HG02943 (cell line): ENCODE measurements around the gene AKT2.

Experiments
- ATAC-seq: cut with Tn5 transposase; IDR thresholded peaks from one replicate; pipeline ENCODE4 v1.9.1; 2021; ENCODE audit warnings: mild to moderate bottlenecking, low read depth, moderate library complexity; ENCODE audit not compliant: unreplicated experiment

The AKT2 gene

DNA sequence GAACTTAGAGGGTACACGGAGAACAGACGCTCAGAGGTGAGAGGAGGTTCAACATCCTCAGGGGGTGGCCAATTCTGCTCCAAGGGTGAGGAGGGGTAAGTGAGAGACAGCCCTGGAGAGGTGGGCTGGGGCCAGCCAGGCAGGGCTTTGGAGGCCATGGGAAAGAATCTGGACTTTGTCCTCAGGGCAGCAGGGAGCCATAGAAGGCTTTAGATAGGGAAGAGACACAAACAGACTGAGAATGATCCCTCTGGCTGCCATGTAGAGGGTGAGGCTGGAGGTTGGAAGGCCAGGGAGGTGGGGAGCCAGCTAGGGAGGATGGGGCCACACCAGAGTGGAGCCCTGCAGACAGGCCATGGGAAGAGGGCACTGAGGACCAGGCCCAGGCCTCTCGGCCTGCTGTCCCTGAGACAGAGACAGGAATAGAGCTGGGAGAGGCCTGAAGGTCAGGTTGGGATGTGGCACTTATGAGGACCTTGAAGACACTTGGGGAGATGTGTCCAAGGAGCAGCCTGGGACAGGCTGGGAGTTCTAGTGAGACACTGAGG, 29.5 kb downstream of the AKT2 start:
- ATAC-seq = no peak

DNA sequence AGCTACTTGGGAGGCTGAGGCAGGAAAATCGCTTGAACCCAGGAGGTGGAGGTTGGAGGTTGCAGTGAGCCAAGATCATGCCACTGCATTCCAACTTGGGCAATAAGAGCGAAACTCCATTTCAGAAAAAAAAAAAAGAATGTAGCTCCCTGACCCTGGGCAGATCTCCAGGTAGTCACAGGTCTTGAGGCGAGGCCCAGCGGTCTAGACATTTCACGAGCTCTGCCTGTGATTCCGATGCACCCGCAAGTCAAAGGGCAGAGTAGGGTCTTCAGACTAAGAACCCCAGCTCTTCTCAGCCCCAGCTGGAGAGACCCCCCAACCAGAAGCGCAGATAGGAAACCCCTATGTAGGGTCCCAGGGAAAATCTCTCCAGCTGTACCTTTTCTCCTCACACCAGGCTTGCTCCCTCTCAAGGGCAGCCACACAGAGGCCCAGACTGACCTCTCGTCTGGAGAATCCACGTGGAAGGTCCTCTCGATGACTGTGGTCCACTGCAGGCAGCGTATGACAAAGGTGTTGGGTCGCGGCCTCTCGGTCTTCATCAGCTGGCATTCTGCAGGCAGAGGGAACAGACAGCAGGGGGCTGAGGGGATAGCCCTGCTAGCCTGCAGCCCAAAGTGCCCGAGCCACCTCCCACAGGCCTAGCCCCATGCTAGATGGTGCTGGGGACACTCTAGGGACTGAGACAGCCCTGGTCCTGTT, 30.3 kb downstream of the AKT2 start:
- no peak for ATAC-seq

DNA sequence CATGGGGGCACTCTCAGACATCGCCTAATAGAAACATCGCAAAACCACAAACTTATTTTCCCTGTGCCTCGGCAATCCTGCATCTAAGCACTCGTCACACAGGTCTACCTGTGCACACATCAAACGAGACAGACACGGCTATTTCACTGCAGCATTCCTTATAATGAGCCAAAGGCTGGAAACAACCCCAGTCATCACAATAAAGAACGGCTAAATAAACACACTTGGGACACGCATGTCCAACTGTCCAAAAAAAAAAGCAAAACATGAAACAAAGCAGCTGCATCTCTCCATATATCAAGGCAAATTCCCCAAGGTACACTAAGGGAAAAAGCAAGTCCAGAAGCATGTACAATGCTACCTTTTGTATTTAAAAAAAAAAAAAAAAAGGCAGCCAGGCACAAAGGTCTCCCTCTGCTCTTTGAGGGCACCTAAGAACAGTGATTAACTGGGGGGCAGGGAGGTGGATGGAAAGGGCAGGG, 31.5 kb downstream of the AKT2 start:
- ATAC-seq = no peak

DNA sequence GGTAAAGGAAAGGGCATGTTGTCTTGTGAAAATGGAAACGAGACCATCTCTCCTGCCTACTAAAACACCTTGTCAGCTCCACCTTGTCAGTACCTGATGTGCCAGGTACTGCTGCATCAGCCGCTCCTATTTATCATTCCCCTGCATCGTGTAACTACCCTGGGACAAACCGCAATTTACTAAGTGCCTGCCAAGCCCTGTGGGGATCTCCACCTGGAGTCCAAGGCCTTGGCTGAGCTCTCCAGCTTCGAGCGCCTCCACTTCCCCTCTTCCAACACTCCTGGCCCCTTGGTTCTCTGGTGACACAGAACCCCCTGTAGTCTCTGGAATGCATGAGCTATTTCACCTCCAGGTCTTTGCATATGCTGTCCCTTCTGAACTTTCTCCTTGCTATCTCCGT, 32.8 kb downstream of the AKT2 start:
- no peak for ATAC-seq

DNA sequence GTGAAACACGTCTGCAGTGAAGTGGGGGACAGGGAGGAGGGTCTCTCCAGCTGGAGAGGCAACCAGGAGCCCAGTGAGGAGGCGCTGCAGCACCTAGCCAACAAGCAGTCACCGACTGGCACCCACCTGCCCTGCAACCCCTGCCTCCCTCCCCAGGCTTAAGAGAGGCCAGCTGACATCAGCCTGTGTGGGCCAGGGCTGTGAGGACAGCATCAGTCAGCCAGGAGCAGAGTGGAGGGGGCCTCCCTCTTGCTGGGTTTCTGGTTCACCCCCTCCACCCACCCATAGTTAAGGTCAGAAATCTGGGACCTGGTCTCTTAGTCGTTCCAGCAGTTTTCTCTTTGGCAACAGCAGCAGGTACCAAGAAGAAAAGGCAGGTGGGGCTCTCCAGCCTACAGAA, 33.2 kb downstream of the AKT2 start:
- no peak for ATAC-seq

DNA sequence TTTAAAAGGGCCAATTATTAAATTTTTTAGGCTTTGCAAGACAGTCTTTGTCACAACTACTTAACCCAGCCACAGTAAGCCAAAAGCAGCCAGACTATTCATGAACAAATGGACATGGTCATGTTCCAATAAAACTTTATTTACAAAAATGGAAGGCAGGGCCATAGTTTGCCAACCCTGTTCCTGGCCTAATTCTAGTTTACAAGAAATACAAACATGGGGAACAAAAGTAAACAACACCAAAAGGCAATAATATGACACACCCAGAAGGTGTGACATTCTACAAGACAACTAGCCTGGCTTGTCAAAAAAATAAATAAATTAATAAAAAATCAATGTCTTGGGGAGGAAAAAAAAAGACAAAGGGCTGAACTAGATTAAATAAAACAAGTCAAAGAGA, 33.9 kb downstream of the AKT2 start:
- ATAC-seq = no peak

DNA sequence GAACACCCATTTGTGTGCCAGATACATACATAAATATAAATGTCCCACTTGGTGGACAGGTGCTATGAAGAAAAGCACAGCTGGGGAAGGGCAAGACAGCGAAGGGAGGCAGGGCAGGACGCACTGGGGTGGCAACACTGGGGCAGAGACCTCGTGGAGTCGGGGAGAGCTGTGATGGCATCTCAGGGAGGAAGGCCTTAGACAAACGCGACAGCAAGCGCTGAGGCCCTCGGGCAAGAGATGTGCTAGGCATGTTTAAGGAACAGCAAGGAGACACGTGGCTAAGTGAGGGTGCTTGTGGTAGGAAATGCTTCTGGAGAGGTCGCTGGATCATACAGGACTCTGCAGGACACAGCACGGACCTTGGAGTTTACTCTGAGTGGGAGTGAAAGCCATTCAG, 35.4 kb downstream of the AKT2 start:
- no peak for ATAC-seq

DNA sequence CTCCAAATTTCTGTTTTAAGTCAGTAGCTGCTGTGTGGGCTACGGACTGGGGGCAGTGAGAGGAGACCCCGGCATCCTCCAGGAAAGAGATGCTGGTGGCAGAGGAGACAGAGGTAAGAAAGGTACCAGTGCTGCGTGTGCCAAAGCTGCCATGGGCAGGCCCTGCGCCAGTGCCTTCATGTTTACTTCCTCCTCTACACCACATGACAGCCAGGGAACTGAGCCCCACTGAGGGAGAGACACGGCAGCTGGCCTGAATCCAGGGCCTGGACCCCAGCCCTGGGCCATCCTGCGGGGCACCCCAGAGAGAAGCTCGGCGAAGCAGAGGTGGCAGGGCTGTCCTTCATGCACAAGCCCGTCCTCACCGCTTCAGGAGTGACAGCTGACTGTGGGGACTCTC, 35.9 kb downstream of the AKT2 start:
- ATAC-seq = no peak

DNA sequence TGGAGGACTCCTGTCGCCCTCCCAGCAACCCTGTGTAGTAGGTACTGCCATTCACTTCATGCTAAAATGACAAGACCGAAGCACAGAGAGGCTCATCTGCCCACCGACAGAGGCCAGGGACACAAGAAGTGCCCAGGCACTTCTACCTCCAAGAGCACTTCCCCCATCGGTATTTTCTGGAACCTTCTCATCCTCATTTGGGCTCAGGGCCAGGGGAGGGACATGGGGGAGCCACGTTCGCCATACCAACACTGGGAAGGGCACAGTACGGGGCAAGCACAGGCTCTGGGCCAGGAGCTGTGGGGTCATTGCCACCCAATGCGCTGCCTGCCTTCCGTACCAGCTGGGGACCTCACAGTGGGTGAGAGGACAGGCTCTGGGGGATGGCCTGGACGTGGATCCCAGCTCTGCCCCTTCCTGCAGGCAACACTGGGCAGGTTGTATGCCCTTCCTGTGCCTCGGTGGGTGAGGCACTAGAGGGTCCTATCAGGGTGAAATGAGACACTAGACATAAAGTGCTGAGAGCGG, 37.3 kb downstream of the AKT2 start:
- ATAC-seq = no peak

DNA sequence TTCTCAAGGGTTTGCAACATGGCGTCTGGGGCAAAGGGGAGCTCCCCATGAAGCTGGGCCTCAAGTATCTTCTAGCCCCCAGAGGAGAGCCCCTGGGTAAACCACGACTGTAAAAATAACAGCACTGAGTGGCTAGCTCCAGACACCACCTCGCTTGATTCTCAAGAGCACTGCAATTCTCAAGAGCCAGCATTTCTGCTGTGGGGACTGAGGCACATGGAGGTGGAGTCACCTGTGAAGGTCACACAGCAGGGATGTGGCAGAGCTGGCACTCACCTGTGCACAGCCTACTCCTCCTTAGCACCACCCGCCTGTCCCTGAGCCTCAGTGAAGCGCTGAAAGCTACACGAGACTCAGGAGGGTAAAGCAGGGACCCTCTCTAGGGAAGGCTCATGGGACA, 38.0 kb downstream of the AKT2 start:
- ATAC-seq = no peak

DNA sequence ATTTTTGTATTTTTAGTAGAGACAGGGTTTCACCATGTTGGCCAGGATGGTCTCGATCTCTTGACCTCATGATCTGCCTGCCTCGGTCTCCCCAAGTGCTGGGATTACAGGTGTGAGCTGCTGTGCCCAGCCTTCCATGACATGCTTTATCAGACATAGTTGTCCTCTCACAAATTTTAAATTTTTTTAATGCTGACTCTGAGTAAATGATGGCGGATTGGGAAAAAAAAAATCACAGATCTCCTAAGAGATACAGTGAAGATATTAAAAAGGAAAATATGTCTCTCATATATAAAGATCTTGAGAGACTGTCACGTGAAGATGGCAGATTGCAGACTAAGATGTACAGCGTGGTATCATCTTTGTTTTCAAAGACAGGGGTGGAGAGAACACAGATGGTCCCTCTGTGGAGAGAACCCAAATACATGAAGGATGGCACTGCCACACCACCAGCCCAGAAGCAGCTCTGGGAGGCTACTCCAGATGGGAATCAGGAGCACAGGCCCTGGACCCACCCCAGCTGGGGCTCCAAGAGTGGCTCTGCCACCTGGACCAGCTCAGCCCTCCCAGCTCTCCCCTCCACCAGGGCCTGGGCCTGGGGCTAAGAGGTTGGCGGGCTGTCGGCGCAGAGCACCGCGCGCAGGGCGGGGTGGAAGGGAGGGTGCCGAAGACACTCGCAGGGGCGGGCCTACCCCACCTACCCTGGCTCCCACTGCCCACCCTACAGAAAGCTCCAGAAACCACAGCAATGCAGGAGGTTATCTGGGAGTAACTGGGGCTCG, 38.7 kb downstream of the AKT2 start:
- ATAC-seq = no peak

DNA sequence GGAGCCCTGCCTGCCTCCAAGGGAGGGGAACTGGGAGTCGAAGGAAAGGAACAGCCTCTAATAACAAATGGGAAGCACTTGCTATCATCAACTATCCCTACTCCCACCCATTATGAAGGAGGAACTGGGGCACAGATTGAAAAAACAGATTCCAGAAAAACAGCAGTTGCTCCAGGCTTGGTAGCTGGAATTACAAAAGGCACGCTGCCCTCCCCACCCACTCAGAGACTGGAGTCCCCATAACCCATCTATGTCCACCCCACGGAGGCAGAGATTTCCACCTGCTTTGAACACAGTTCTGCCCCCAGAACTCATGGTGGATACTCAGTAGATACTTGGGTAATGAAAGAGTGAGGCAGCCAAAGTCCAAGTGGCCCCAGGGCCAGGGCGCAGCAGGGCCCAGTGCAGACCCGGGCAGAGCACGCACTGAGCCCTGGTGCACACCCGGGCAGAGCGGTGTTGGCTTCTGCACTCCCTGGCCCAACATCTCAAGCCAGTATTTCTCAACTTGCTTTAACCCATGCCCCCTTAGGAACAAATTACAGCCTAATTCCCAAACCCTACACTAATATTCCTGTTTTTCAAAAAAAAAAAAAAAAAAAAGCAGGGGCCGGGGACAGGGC, 39.5 kb downstream of the AKT2 start:
- ATAC-seq = no peak

DNA sequence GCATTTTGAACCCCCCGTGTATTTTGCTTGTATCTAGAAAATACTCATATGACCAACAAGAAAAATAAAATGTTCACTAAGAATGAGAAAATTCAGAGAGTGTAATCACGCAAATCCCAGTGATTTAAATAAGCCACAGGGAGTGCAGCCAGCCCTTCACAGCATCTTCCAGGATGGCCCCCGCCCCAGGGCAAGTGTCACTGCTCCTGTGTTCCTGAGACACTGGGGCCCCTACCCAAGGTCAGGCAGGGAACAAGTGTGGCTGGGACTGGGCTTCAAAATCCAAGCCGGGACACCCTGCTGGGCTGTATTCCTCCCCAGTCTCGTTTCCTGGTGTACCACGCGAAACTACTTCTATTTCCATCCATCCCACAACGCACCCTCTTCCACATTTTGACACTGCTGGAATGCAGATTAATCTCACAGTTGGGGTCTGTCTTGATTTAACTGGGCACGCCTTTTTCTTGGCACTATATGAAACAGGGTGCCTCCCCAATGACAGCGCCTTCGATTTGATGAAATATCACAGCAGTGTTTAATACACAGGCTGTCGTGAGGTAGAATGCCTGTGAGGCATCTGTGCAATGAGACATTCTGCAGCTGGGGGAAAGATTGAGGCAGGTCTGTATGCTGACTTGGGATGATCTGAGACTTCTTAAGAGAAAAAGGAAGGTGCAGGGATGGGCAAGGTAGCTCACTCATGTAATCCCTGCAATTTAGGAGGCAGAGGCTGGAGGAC, 40.4 kb downstream of the AKT2 start:
- ATAC-seq = no peak

DNA sequence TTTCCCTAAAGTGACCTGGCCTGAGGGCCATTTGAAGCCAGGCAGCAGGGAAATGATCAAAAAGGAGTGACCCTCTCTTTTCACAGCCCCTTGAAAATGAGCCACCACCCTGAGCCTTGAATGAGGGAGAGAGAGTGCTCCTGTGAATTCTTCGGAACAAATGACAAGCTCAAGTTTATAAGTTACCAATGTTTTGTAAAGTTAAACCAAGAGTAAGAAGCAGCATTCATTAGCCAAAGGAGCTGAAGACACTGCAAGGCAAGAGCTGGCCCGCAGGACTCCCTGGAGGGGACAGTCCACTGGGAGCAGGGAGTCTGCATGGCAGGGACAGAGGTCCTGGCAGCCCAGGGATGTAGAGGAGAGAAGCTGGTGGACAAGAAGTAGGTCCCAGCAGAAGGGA, 42.0 kb downstream of the AKT2 start:
- no peak for ATAC-seq

DNA sequence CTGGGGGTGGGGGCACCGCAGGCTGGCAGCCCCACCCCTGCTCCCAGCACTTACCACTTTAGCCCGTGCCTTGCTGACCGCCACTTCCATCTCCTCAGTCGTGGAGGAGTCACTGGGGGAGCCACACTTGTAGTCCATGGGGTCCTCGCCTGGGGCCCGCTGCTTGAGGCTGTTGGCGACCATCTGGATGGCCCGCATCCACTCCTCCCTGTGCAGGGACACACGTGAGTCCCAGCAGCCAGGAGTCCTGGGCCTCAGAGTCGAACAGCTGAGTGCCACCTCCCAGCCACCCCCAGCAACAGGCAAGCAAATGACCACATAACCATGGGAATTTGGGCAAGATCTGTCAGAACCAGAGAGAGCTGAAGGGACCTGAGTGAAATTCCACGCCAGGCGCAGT, 42.7 kb downstream of the AKT2 start:
- no peak for ATAC-seq

DNA sequence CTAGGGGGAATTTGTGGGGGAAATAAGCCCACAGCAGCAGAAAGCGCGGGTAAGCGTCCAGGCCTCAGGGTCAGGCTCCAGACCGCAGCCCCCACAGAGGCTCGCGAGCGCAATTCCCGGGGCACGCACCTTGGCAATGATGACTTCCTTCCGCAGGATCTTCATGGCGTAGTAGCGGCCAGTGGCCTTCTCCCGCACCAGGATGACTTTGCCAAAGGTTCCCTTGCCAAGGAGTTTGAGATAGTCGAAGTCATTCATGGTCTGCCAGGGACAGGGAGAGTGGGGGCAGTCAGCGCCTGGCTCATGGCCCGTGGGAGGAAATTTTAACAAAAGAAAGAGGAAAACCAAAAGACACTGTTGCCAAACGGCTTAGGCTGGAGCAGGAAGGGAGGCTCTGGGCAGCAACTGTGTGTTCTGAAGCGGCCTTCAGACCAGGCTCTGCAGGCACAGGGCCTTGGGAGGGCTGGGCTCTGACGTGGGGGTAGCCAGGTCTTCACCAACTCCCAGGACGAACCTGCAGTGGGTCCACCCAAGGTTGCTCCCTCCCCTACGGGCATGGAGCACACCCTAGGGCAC, 43.2 kb downstream of the AKT2 start:
- no peak for ATAC-seq

DNA sequence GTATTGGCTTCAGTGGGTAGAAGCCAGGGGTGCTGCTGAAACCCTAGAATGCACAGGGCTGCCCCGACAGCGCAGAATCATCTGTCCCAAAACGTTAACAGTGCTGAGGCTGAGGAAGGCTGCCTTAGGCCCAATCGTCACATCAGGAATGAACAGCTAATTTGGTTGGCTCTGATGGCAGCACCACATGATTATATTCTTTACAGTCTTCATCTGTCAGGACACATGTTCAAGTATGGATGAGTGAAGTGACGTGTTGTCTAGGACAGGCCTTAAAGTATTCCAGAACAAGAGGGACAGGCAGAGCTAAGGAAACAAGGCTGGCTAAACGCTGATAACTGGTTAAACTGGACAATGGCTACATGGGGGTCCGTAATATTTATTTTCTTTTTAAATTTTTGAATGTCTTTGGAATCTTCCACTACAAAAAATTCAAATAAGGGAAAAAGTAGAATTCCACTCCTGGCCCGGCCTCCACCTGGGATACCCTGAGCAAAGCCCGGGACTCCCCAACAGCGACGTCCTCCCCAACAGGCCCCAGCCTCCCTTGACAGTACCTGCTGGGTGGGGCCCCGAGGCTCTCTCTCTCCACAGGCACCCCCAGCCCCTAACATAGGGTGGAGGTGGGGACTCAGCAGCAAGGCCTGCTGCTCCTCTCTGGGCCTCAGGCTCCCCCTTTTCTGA, 43.9 kb downstream of the AKT2 start:
- no peak for ATAC-seq

DNA sequence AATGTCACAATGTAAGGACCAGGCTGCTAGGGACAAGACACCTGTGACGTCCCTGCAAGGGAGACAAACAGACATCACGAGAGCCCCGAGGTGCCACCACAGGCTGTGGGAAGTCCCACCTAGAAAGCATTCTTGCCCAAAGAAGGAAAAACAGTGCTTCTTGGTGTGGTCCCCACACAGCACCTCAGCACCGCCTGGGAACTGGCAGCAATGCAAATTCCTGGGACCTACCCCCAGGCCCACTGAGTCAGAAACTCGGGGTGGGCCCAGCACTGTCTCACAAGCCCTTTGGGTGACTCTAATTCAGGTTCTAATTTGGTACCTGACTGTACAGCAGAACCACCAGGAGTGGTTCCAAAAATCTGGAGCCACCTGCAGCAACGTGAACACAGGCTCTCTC, 44.8 kb downstream of the AKT2 start:
- ATAC-seq = no peak

DNA sequence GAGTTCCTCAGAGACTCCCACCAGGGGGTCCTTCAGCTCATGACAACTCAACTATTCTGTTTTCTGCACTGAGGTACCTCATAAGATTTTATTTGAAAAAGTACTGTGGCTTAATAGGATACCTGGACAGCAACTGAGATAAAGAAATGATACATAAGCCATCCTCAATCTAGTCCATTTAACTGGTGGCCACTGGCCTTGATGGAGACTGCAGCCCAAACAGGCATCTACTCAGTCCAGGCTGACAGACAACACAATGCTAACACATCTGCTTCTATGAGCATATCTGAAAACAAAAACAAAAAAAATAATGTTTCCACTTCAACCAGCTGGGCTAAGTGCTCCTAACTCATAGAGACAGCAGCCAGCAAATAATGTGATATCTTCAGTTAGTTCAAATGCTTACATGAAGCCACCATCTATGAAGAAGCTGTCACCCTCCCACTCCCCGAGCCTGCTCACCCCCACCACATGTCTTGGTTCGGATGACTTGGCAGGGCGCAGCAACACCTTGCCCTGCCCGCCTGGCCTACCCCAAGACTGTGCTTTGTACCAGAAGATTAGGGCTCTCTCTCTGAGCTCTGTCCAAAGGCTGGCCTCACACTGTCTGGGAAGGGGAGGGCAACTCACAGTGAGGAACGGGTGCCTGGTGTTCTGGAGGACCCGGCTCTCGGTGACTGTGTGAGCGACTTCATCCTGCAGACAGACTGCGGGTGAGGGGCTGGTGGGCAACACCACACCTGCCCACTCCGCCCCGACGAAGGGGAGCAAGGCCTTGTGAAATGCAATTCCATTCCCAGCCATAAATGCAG, 45.5 kb downstream of the AKT2 start:
- no peak for ATAC-seq
